H1 (cell line): ENCODE measurements around the gene NINJ2. TPM values are rescaled to one million over a fixed set of nuclear protein-coding genes. Genes with fewer than 3 reads are reported as not detected.

Experiments used
- CTCF ChIA-PET: fragments of 300-600 bp; sonication (Branson Sonifier 250); formaldehyde crosslinking; loops from one replicate; lab custom pipeline; 2021; ENCODE audit not compliant: partially characterized antibody; lab: Charles Lee
- POLR2A ChIA-PET: fragments of 300-600 bp; sonication (Branson Sonifier 250); formaldehyde crosslinking; loops from one replicate; lab custom pipeline; 2021; ENCODE audit warnings: inconsistent platforms; ENCODE audit not compliant: partially characterized antibody; lab: Charles Lee
- DNase-seq, 2 experiments: peaks; one replicate each; pipeline versions ENCODE4 v3.0.0 to v3.0.0-alpha.2; 2010 to 2022; ENCODE audit warnings: low spot score in 2 of 2, low read depth in 1 of 2, mixed read lengths in 1 of 2
- FAIRE-seq: peaks from 2 replicates; lab custom pipeline; 2011; peaks lifted over from hg19 to GRCh38; lab: Jason Lieb, UNC
- H2AFZ ChIP-seq: 2 replicates; pipeline ENCODE4 v1.8.1; 2012; ENCODE audit warnings: low read length, inconsistent platforms
- H2AK5ac ChIP-seq: 2 replicates; pipeline ENCODE4 v1.6.1; 2013; ENCODE audit warnings: low read depth, low read length
- H2BK120ac ChIP-seq: replicated peaks from 2 replicates; pipeline ENCODE3; 2013; ENCODE audit warnings: low read depth, low read length, inconsistent platforms
- H2BK12ac ChIP-seq: 2 replicates; pipeline ENCODE4 v1.6.1; 2013; ENCODE audit warnings: low read depth, low read length
- H2BK15ac ChIP-seq: 2 replicates; pipeline ENCODE4 v1.6.1; 2013; ENCODE audit warnings: low read length
- H2BK20ac ChIP-seq: 2 replicates; pipeline ENCODE4 v1.6.1; 2013; ENCODE audit warnings: low read length
- H2BK5ac ChIP-seq: 2 replicates; pipeline ENCODE4 v1.6.1; 2013; ENCODE audit warnings: low read depth, low read length
- H3K14ac ChIP-seq: 2 replicates; pipeline ENCODE4 v1.6.1; 2013; ENCODE audit warnings: inconsistent platforms; ENCODE audit not compliant: insufficient read length
- H3K18ac ChIP-seq: 2 replicates; pipeline ENCODE4 v1.6.1; 2013; ENCODE audit warnings: low read length; ENCODE audit errors: extremely low read depth
- H3K23ac ChIP-seq: 2 replicates; pipeline ENCODE4 v1.6.1; 2013; ENCODE audit warnings: inconsistent platforms; ENCODE audit not compliant: insufficient read length
- H3K23me2 ChIP-seq: 2 replicates; pipeline ENCODE4 v1.6.1; 2013; ENCODE audit warnings: low read depth, low read length
- H3K27ac ChIP-seq: 2 replicates; pipeline ENCODE4 v1.6.1; 2011; ENCODE audit warnings: low read depth, low read length, inconsistent platforms
- H3K27me3 ChIP-seq, 4 experiments: replicated peaks in 1 of 4; 1 replicate in 1 of 4; 2 replicates in 3 of 4; pipeline versions ENCODE4 v1.6.1 to v1.8.1; 2011 to 2013; ENCODE audit warnings: low read length in 3 of 4, mild to moderate bottlenecking in 3 of 4, inconsistent platforms in 2 of 4, mixed read lengths in 2 of 4, moderate library complexity in 1 of 4; ENCODE audit not compliant: control insufficient read depth in 3 of 4, insufficient read depth in 3 of 4; ENCODE audit errors: extremely low read depth in 1 of 4
- H3K36me3 ChIP-seq, 4 experiments: 2 replicates each; pipeline versions ENCODE4 v1.6.1 to v1.8.1; 2011 to 2013; ENCODE audit warnings: mild to moderate bottlenecking in 4 of 4, low read length in 3 of 4, moderate library complexity in 2 of 4, control low read depth in 1 of 4, inconsistent platforms in 1 of 4; ENCODE audit not compliant: insufficient read depth in 4 of 4, control insufficient read depth in 2 of 4
- H3K4ac ChIP-seq: replicated peaks from 2 replicates; pipeline ENCODE3; 2013; ENCODE audit warnings: low read length, low read depth, mixed read lengths, inconsistent platforms; ENCODE audit not compliant: insufficient read length
- H3K4me1 ChIP-seq, 4 experiments: replicated peaks in 1 of 4; 1 replicate in 1 of 4; 2 replicates in 3 of 4; pipeline versions ENCODE4 v1.6.1 to v1.8.1; 2011 to 2013; ENCODE audit warnings: low read length in 3 of 4, inconsistent platforms in 2 of 4, mixed read lengths in 1 of 4; ENCODE audit not compliant: insufficient read depth in 4 of 4, control insufficient read depth in 3 of 4
- H3K4me2 ChIP-seq, 2 experiments: 2 replicates each; pipeline versions ENCODE4 v1.6.1 to v1.8.1; 2011 to 2013; ENCODE audit warnings: low read depth in 2 of 2, low read length in 2 of 2, control low read depth in 1 of 2, inconsistent platforms in 1 of 2, mild to moderate bottlenecking in 1 of 2; ENCODE audit not compliant: insufficient read depth in 1 of 2
- H3K4me3 ChIP-seq, 4 experiments: fragments of 200-600, 300-600 bp in 1 of 4; sonication (generic), shearing (Covaris generic), sonication (Bioruptor Twin) in 1 of 4; 2 replicates each; pipeline versions ENCODE4 v1.5.1 to v1.8.1; 2011 to 2016; ENCODE audit warnings: low read length in 4 of 4, low read depth in 3 of 4, control low read depth in 2 of 4, inconsistent platforms in 2 of 4, mild to moderate bottlenecking in 2 of 4, mixed read lengths in 1 of 4, moderate library complexity in 1 of 4; ENCODE audit not compliant: insufficient read depth in 2 of 4; ENCODE audit errors: extremely low read depth in 1 of 4
- H3K56ac ChIP-seq: replicated peaks from 2 replicates; pipeline ENCODE3; 2013; ENCODE audit warnings: low read depth, mild to moderate bottlenecking, mixed read lengths, low read length, inconsistent platforms; ENCODE audit not compliant: insufficient read length
- H3K79me1 ChIP-seq: 2 replicates; pipeline ENCODE4 v1.6.1; 2013; ENCODE audit warnings: low read depth, low read length, control low read depth
- H3K79me2 ChIP-seq, 2 experiments: 2 replicates each; pipeline versions ENCODE4 v1.6.1 to v1.8.1; 2012 to 2013; ENCODE audit warnings: low read length in 2 of 2, mild to moderate bottlenecking in 2 of 2, inconsistent platforms in 1 of 2; ENCODE audit not compliant: insufficient read depth in 2 of 2, control insufficient read depth in 1 of 2
- H3K9ac ChIP-seq, 4 experiments: replicated peaks in 1 of 4; 1 replicate in 1 of 4; 2 replicates in 3 of 4; pipeline versions ENCODE4 v1.6.1 to v1.8.1; 2011 to 2013; ENCODE audit warnings: low read depth in 3 of 4, low read length in 3 of 4, control low read depth in 2 of 4, mild to moderate bottlenecking in 2 of 4, moderate library complexity in 2 of 4, inconsistent platforms in 1 of 4; ENCODE audit errors: extremely low read depth in 1 of 4
- H3K9me3 ChIP-seq, 2 experiments: 2 replicates each; pipeline versions ENCODE4 v1.6.1 to v1.8.1; 2012 to 2013; ENCODE audit warnings: mild to moderate bottlenecking in 2 of 2, moderate library complexity in 2 of 2, control low read depth in 1 of 2, inconsistent platforms in 1 of 2, low read depth in 1 of 2, low read length in 1 of 2, mixed read lengths in 1 of 2; ENCODE audit not compliant: insufficient read depth in 2 of 2
- H4K20me1 ChIP-seq, 2 experiments: replicated peaks in 1 of 2; 2 replicates each; pipeline versions ENCODE3 to v1.8.1; 2011 to 2013; ENCODE audit warnings: inconsistent platforms in 2 of 2, low read length in 2 of 2, mild to moderate bottlenecking in 1 of 2; ENCODE audit not compliant: insufficient read depth in 2 of 2, control insufficient read depth in 1 of 2
- H4K5ac ChIP-seq: 2 replicates; pipeline ENCODE4 v1.6.1; 2013; ENCODE audit warnings: low read length, low read depth, mixed read lengths, inconsistent platforms; ENCODE audit not compliant: insufficient read length
- H4K8ac ChIP-seq: 2 replicates; pipeline ENCODE4 v1.8.0; 2013; ENCODE audit warnings: mild to moderate bottlenecking, moderate library complexity, low read length, inconsistent platforms; ENCODE audit not compliant: insufficient read depth; ENCODE audit errors: extremely low read depth
- H4K91ac ChIP-seq: replicated peaks from 2 replicates; pipeline ENCODE3; 2013; ENCODE audit warnings: low read length, mixed read lengths, inconsistent platforms; ENCODE audit not compliant: insufficient read length
- ASH2L ChIP-seq: fragments of 200-600, 300-600 bp; sonication (generic); IDR thresholded peaks from one replicate; pipeline ENCODE4 v1.7.1; 2017; ENCODE audit warnings: low read length
- CTBP2 ChIP-seq: IDR thresholded peaks from 2 replicates; pipeline ENCODE4 v1.7.0; 2011; ENCODE audit warnings: borderline replicate concordance, mild to moderate bottlenecking, moderate library complexity, mixed read lengths, low read length; ENCODE audit not compliant: insufficient read depth, insufficient read length
- WGBS, 2 experiments: shearing (Covaris generic) in 1 of 2; methylation state at CpG; one replicate each; pipeline versions ENCODE4 v1.1.6 to v1.1.7; 2013 to 2015; ENCODE audit warnings: low lambda C conversion rate in 2 of 2, mixed read lengths in 2 of 2, inconsistent platforms in 1 of 2, low coverage in 1 of 2, missing lambda C conversion rate in 1 of 2; ENCODE audit not compliant: insufficient replicate concordance in 2 of 2, insufficient coverage in 1 of 2, insufficient read length in 1 of 2; ENCODE audit errors: extremely low coverage in 1 of 2, missing lambda C conversion rate in 1 of 2; 5-methylcytosine and 5-hydroxymethylcytosine counted together
- polyA plus RNA-seq, 7 experiments: library from polyadenylated mRNA; depleted of rRNA in 3 of 7; stranded (reverse) in 5 of 7; unstranded in 2 of 7; fragments of >200 nt in 5 of 7; fragments of 200-250 nt in 2 of 7; gene quantifications; 1 replicate in 5 of 7; 2 replicates in 1 of 7; 4 replicates in 1 of 7; pipeline versions ENCODE4 v1.2.1 to v1.2.3, GENCODE V29; 2011 to 2013; ENCODE audit warnings: missing spikeins in 2 of 7, mixed read lengths in 2 of 7
- total RNA-seq: library from RNA; stranded (reverse); fragmentation: NEBNext Ultra II Directional; extraction: Animal tissue kit (Norgen Biotek cat#: 25700); gene quantifications from 2 replicates; pipeline ENCODE4 v1.2.1, GENCODE V29; 2021

The NINJ2 gene
- total and polyA plus RNA-seq, 2 of the 8 experiments (the other 6 are each of a cell fraction or from before 2014, with no cell fraction given): 1.4 TPM; not detected in 1

DNA sequence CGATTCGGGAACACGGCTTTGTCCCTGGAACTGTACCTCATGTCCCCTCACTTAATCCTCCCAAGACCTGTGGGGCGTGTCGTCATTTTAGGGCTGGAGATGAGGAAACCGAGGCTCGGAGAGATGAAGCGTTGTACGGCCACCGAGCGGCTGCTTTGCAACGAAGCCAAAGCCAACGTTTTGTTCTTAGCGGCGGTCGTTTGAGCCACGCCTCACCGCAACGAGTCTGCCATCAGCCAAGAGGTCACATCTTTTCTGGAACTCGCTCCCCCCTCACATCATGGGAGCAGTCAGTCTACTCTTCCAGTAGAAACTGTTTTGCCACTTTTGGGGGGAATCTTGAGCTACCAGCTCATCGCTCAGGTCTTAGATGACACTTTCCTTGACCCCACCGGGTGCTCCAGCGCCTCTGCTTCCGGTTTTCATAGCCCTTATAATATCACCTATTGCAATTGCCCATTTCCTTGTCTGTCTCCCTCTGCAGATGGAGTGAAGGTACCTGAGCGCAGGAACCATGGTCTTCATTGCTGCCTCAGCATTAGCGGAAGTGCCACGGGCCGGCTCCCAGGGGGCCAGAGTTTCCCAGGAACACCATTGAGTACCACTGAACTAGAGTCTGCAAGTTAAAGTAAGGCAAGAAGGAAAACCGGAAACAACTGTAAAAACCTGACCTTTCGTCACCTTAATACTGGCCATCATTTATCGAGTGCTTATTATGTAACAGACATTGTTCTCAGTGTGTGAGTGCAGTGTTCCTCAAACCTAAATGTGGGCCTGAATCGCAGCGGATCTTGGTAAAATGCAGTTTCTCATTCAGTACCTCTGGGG is 19.6 kb downstream of the NINJ2 start:
- no peak overlapping the region for H3K56ac ChIP-seq
- H3K23ac ChIP-seq: no peak overlapping the region
- H3K27ac ChIP-seq: no peak overlapping the region; the same call in 1 of the 2 replicates
- no peak overlapping the region for H4K5ac ChIP-seq
- peaks cover 7% of the 10 kb centered on the region; the same call in 1 of the 2 replicates for H3K23me2 ChIP-seq
- ChIA-PET POLR2A (interaction anchor here (0.6 to 3.4 kb wide), 7 partner anchors 9 to 113 kb away, joined by 3 to 18 read pairs (median 3); partner anchors contain the start of gene WNK1), CTCF (interaction anchor here (0.6 kb wide), 1 partner anchor 206 kb away, joined by 3 read pairs; no protein-coding TSS in a partner anchor)
- DNase-seq (no peak), FAIRE-seq (no peak)
- peak overlapping the region; percentile 88 for H2AFZ ChIP-seq
- H2BK15ac ChIP-seq: peak overlapping the region; percentile 10; the same call in 1 of the 2 replicates
- H3K9ac ChIP-seq: peak overlapping the region in 3 of 4 experiments; percentile 13 to 67 (median 58); a peak in 5 of 7 replicates
- no peak overlapping the region; the same call in 1 of the 2 replicates for H2AK5ac ChIP-seq
- H3K4me2 ChIP-seq: peak overlapping the region; percentile 70 to 88
- H4K8ac ChIP-seq: peak overlapping the region; percentile 89; the same call in 1 of the 2 replicates
- peak; percentile 5 for TF ChIP-seq ASH2L
- TF ChIP-seq CTBP2: no peak
- no peaks in the 10 kb centered on the region for H3K79me1 ChIP-seq
- H2BK12ac ChIP-seq: 0 out of 2 replicates have a peak overlapping the region, but pooled peaks have one; percentile 41
- H3K4ac ChIP-seq: no peak overlapping the region
- no peaks in the 10 kb centered on the region; a peak in 5 of 7 replicates for H3K27me3 ChIP-seq
- peak overlapping the region; percentile 96 for H3K18ac ChIP-seq
- no peak overlapping the region for H2BK20ac ChIP-seq
- H3K36me3 ChIP-seq: no peaks in the 10 kb centered on the region
- 59% methylated on average over 30 of the region's 33 CpGs; no CpG with 5 or more reads in 1 of the 2 experiments for WGBS, 2 experiments
- H3K4me3 ChIP-seq: peak overlapping the region; percentile 42 to 63 (median 51)
- H2BK120ac ChIP-seq: no peak overlapping the region
- no peaks in the 10 kb centered on the region for H3K79me2 ChIP-seq
- no peak overlapping the region for H3K14ac ChIP-seq
- peaks cover 0 to 7% (median 3%) of the 10 kb centered on the region in 4 experiments; a peak in 4 of 7 replicates for H3K4me1 ChIP-seq
- no peaks in the 10 kb centered on the region for H3K9me3 ChIP-seq
- H4K20me1 ChIP-seq: no peaks in the 10 kb centered on the region
- peak overlapping the region; percentile 81; the same call in 1 of the 2 replicates for H2BK5ac ChIP-seq
- peak overlapping the region; percentile 8 for H4K91ac ChIP-seq
